Measurements from ENCODE around the gene SMIM24.

Gene SMIM24

DNA sequence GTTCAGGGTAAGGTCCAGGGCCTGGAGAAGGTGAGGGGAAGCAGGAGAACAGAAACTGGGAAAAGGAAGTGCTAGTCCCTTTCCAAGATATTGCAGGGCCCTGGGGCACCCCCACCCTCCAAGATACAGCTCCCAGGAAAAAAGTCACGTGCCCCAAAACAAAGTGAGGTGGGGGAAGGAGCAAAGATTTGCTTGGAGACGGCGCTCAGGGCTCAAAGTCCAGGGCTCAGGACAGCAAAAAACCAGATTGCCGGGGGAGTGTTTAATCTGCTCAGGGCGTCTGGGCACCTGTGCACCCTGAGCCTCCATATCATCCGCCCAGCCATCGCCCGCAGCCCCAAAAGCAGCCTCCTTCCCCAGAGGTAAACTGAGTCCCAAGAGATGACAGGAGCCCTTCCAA lies 6.3 kb downstream of the SMIM24 start:
- no peak for DNase-seq (ENCODE audit: low spot score)

DNA sequence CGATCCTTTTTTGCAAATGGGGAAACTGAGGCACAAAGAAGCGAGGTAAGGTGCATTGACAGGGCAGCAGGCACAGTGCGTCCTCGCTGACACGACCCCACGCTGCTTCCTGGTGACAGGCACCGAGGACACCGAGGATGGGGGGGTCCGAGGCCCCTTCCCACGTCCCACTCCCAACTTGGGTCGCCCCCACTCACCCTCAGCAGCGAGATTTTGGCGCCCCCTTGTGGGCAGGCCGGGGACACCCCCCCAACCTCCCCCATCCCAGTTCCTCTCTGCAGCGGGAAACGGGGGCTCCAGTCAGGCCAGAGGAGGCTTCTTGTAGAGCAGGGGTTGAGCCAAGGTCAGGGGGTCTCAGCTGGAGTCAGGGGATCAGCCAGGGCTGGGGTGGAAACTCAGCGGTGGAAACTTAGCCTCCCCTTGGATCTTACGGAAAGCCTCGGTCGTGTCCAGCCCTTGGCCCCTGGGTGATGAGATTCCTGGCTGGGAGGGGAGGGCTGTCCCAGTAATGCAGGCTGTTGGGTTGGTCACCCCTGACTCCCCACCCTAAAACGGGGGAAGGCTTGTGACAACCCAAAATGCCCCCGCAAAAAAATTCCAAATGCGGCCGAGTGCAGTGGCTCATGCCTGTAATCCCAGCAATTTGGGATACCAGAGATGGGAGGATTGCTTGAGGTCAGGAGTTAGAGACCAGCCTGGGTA lies 8.2 kb downstream of the SMIM24 start:
- peak; percentile 66 for DNase-seq (ENCODE audit: low spot score)

DNA sequence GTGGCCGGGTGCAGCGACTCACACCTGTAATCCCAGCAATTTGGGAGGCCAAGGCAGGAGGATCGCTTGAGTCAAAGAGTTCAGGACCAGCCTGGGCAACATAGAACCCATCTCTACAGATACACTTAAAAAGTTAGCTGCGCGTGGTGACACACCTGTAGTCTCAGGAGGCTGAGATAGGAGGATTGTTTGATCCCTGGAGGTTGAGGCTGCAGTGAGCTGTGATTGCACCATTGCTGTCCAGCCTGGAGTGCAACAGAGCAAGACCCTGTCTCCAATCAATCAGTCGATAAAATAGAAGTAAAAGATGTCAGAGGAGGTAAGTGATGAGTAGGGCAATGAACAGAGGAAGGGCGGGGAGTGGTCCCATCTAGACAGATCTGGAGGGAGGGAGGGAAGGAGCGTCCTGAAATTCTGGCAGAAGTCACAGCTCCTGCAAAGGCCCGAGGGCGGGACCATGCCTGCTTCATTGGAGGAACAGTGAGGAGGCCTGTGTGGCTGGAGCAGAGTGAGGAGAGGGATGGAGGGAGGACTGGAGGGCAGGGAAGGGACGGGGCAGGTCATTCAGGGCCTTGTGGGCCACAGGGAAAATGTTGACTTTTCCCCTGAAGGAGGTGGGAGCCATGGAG lies 9.7 kb downstream of the SMIM24 start:
- no peak for DNase-seq (ENCODE audit: low spot score)

DNA sequence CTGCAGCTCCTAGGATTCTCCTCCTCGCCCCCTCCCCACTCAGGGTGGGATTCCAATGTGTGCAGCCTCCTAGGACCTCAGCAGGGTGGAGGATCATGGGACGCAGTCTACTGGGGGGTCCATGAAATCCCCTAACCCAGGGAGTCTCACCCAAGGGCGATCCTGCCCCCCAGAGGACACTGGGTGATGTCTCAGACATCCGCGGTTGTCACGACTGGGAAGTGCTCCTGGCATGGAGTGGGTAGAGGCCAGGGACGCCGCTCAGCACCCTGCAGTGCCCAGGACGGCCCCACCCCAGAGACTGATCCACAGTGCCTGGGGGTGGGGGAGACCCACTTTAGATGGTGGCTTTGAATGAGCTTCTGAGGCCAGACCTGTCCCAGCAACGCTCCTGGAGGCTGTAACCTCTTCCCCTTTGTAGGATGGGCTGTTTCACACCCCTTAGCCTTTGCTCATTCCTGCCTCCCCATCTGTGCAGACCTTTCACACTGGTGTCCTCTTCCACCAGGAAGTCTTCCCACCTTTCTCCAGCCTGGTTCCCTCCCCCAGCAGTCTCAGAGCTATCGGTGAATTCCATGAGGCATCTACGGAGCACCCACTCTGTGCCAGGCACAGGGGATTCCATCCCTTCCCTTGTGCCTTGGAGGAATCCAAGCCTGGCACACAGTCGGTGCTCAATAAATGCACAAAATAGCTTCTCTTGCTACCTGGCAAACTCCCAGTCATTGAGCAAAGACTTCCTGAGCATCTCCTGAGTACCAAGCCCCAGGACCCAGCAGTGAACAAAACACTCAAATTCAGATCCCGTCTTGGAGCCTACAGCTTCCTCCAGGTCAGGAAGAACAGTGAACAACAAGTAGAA lies 10.5 kb downstream of the SMIM24 start:
- DNase-seq (ENCODE audit: low spot score), result no peak

DNA sequence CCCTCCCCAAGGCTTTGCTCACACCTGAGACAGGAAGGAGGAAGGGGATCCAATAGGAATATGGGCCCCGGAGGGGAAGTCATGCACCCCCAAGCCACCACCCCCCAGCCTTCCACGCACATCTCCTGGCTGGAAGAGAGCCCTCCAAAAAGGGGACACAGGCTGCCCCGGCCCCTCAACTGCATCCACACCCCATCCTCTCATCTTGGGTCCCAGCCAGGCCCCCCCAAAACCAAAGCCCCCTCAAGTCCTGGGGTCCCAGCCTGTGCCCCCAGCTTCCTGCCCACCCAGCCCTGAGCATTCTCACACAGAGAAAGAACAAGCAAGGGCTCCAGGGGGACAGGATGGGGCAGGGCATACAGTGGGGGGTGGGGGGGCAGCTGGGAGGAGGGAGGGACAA lies 12.1 kb downstream of the SMIM24 start:
- no peak for DNase-seq (ENCODE audit: low spot score)

DNA sequence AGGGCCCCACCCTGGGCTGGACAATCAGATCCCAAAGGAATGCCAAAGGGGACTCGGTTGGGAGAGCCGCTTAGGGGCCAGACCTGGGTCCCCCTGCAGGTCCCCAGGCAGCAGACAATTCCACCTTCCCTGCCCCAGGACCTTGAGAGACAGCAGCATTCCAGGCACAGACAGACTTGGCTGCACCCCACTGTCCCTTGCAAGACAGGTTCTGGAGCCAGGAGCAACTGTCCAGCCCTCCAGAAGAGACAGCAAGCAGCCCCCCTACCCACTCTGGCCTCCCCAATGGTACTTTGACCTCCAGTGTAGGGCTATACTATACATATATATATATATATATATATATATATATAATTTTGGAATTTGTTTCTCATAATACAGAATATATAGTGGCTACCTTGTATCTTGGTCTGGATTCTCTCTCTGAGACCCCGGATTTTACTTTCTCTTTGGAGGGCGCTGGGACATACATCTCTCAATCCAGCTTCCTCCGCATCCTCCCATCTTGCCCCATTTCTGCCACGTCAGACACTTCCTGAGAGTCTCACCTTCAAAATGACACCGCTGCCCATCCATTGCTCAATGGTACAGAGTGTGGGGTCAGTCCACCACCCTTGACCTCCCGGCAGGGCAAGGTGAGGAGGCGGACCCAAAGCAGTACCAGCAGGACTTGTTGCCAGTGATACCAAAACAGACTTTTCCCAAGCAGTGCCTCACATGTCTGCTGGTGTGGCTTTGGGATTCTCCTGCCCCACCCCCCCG lies 12.7 kb downstream of the SMIM24 start:
- no peak for DNase-seq (ENCODE audit: low spot score)

DNA sequence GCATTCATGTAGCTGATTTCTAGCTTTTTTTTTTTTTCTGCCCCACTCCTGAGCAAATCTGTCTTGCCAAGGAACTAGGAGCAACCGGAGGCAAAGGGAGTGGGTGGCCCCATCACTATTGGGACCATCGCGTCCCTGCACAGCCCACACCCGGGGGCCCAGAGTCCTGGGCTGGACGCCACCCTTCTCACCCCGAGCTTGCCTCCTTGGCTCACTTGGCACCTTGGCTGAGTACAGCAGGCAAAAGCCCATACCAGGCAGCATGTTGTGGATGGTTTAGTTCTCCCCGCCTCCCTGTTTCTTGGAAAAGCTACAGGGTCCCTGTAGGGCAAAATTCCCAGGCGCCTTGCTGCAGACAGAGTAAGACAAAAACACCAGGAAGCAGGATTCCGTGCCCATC lies 13.7 kb downstream of the SMIM24 start:
- DNase-seq (ENCODE audit: low spot score), result no peak

DNA sequence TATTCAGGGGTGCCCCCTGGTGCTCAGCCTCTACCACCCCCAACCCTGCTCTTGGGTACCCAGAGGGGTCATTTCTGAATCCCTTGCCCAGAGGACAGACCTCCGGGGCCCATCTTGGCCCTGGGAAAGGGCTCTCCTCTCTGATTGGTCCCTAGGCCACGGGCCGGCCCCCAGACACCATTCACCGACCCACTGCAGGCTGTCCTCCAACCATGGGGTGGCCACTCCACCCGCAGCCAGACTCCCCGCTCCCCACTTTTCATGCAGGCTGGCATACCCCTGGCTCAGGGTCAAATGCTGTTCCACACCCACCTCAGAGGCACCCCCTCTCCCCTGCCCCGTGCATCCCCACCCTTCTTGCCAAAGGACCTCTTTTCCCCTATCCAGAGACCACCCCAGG lies 14.8 kb downstream of the SMIM24 start:
- DNase-seq (ENCODE audit: low spot score), result no peak

DNA sequence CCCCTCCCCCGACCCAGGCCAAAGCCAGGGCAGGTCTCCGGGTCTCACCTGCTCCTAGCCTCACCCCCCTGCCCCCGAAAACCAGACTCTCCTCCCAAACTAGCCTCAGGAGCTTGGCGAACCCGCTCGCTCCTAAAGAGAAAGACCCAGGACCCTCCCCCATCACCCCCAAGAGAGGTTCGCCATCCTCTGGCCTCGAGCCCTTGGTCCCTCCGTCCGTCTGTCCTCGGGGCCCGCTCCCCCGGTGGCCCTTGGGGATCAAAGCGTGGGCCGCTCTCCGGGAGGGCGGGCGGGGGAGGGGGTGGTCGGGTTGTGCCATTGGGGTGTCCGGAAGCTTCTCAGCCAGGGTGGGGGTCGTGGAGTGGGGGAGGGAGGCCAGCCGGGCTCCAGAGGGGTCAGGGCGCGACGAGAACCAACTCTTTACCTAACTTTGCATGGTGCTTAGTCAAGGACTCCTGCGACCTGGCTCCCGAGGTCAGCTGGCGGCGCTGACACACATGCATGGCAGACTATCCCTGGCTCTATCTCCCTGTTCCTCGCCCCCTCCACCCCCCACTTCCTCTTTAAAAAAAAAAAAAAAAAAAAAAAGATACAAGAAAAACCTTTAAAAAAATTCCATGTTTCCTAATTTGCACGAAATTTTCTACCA lies 15.6 kb downstream of the SMIM24 start:
- DNase-seq (ENCODE audit: low spot score), result no peak

DNA sequence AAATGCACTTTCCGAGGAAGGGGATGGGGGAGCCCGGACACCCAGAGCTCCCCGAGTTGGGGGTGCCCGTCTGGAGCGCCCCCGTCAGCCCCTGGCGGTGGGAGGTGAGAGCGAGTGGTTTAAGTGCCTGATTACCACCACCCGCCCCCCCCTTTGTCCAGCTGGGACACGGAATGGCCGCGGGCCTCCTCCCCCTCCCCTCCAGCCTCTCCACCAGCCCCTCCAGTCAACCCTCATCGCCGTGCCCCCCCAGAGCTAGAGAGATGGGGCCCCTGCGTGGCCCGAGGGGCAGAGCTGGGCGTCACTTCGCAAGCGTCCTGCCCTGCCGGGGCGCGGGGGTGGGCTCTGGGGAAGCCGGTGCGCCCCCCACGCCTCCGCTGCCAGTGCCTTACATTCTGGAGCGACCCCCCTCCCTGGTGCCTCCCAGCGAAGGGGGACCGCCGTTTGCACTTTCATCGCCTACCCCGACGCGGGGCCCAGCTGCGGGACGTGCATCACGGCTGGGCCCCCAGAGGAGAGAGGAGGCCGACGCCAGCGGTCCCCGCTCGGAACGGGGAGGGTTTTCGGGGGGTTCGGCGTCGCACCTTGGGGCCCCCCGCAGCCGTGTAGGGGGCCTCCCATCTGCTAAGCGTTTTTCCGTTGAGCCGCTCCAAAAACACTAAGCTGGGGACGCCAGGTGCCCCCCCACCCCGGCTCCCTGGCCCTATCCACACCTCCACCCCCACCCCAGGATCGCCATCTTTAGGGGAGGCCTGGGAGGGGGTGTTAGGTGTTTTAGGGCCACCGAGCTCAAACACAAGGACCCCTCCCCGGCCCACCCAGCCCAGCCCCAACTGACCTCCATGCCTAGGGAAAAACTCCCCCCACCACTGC lies 16.4 kb downstream of the SMIM24 start:
- DNase-seq (ENCODE audit: low spot score), result no peak

DNA sequence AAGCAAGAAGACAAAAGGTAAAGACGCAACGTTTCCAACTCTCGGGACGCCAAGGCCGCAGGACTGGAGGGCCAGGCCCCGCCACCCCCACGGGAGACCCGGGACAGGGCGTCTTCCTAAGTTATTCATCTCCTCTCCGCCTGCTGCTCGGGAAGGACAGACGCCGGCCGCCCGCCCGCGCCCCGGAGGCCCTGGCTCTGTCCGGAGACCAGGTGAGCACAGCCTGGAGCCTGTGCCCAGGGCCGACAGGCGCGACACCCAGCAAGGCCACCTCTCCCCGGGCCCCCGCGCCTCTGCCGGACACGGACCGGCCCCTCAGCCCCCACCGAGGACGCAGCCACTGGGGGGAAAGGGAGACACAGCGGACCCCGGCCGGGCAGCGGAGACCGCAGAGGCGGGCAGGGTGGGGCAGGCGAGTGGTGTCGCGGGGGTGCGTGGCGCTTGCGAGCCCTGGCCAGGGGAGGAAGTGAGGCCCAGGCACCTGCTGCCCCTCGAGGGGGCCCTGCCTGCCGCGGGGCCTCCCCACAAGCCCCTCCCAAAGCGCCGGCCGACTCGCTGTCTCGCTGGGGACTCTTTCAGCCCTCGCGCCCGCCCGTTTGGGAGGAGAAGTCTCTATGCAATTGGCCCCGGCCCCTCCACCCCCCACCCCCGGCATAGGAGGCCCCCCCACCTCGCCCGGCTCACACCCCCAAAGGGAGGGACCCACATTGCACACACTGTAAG lies 17.2 kb downstream of the SMIM24 start:
- no peak for DNase-seq (ENCODE audit: low spot score)

DNA sequence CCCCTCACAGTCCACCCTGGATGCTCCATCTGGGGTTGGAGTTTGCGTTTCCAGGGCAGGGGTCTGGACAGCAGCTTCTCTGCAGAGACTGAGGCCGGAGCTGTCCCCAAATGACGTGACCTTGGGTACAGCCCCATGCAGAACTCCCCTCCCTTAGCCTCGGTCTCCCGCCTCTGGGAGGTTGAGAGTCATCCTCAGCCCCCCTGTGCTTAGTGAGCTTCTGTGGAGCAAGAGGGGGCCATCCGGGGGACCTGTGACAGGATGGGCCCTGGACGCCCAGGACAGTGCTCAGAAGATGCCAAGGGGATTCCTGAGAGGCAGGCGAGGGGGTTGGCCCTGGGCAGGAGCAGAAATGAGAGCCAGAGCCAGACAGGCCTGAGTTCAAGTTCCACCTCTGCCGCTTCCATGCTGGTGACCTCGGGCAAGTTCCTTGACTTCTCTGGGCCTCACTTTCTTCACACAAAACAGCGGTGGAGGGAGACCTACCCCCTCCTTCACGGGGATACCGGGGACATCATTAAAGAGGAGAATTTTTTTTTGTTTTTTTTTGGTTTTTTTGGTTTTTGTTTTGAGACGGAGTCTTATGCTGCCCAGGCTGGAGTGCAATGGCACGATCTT lies 20.3 kb downstream of the SMIM24 start:
- DNase-seq (ENCODE audit: low spot score), result no peak

DNA sequence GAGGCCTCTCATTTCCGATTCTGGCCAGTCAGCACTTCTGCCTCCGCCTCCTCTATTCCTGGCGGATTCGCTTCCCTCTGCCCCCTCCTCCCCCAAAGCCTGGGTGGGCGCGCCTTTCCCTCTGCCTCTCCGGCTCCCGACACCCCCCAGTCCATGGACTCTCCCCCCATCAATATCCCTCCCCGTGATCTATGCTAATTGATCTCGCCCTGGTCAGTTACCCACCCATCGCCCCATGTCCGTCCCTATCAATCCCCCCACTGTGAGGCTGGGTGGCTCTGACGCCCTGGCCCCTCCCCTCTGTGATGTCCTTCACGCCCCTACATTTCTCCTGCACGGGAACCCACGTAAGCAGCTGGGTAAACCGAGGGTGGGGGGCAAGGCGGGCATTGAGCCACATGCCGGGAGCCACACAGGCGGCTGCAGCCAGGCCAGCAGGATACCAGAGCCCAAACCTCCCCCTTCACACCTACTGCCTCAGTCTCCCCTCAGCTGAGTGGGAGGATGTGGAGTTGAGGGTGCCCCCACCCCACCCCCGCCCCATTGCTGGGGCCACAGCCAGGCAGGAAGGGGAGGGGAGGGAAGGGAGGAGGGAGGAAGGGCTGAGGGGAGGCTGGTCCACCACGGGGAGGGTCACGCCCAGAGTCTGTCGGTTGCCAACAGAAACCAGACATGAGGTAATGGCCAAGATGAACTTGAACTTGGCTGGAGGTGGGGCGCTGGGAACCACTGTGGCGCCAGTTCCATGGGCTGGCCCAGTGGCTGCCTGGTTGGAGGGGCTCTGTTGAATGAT lies 21.0 kb downstream of the SMIM24 start:
- DNase-seq (ENCODE audit: low spot score), result peak; percentile 96

DNA sequence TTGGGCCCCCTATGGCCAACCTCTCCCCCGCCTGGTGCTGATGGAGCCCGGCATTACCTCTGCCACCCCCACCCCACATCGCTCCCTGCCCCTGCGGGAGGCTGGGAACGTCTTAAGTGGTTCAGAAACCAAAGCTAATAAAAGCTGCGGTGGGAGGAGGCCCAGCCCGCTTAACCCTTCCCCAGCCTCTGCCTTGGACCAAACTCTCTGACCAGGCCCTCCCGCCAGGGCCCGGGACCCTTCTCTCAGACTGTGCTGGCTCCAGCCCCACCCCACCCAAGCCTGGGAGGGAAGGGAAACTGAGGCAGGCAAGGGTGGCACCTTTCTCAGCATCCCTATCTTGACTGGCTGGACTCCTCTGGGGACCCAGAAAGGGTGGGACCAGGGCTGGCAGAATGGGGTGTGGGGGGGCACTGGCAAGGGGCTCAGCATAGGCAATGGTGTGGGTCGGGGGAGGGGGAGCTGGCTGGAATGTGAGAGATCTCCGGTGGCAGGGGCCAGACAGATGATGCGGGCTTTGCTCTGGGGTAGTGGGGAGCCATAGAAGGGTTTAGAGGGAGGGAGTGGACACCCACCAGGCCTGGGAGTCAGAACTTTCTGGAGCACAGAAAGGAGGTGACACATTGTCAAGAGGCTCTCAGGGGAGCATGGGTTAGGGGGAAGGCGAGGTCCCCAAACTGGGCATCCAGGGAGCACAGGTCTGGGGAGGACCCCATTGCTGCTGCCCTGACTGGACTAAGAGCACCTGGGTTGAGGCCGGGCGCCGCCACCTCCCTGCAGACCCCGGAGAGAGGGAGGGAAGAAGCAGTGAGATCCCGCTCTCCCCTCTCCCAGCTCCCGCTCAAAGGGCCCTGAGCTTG lies 21.9 kb downstream of the SMIM24 start:
- no peak for DNase-seq (ENCODE audit: low spot score)

DNA sequence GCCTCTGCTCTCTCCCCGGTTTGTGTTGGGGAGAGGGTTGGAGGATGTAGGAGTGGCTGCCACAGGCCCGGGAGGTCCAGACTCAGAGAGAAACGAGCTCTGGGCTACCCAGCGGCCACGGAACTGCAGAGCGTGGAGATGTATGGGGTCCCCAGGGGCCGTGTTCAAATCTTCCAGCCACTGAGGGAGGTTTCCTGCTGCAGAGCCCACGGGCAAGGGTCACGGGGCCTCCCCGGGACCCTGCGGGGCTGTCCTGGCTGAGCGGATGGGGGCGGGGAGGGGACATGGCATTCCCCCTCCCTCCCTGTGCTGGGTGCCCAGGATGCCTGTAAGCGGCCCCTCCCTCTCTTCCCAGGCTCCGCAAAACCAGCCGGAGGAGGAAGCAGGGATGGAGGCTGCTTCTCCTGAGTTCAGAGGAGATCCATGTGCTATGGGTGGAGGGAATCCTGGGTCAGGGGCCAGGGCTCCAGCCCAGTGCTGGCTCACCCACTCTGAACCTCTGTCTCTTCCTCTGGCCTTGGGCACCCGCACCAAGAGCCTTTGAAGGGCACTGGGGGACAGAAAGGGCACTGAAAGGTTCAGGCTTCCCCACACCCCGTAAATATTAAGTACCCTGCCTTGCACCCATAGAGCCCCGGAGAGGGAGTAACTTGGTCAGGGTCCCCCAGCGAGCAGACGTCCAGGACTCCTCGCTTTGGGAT lies 22.6 kb downstream of the SMIM24 start:
- no peak for DNase-seq (ENCODE audit: low spot score)

DNA sequence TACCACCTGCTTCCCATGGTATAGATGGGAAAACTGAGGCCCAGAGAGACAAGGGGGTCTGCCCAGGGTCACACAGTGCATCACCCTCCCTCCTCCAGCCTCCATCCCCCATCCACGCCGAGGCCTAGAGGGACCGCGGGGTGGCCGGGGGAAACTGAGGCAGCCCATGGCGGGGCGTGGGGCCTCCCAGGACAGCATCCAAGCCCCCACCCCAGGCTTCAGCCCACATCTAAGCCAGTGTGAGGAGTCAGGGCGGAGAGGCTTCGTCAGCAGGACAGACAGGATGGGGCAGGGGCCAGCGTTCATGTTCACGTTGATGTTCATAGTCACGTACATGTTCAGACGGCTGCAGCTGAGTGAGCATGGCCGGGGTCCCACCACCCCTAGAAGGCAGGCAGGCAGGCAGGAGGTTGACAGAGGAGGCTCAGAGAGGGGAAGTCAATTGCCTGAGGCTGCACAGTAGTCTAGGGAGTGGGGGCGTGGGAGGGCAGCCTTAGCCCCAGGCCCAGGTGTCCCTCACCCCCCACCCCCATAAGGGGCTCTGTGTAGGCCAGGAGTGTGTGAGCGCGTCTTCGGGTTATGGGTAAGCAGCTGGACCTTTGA lies 23.3 kb downstream of the SMIM24 start:
- DNase-seq (ENCODE audit: low spot score), result no peak

Data from AG08396 (cell line).